GM18861 (cell line): Measurements from ENCODE around the gene ZEB2.

Experiments
- ATAC-seq: cut with Tn5 transposase; IDR thresholded peaks from one replicate; pipeline ENCODE4 v1.9.1; 2021; ENCODE audit not compliant: unreplicated experiment

The ZEB2 gene

GRCh38 chr2:144429396-144430112 lies 90.4 kb downstream of the ZEB2 start:
- ATAC-seq, result no peak

DNA sequence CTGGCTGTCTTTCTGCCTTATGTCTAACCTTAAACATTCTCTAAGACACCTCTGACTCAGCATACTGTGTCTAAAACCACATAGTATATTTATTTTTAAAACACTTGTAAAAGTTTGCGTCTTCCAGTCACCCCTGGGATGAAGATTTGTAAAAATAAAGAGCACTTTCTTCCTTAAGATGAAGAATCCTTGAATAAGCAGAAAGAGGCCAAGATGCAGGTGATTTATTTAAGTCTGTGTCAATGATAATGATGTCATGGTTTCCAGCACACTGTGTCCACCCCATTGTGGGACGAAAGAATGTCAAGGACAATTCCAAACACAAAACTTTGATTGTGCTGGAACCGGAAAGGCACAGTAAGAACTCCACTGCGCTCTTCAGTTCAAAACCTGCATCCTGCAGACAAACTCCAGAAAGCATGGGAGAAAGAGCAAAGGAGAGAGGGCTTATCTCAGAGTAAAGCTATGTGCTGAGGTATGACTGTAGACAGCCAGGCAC lies 92.9 kb downstream of the ZEB2 start:
- no peak for ATAC-seq

DNA sequence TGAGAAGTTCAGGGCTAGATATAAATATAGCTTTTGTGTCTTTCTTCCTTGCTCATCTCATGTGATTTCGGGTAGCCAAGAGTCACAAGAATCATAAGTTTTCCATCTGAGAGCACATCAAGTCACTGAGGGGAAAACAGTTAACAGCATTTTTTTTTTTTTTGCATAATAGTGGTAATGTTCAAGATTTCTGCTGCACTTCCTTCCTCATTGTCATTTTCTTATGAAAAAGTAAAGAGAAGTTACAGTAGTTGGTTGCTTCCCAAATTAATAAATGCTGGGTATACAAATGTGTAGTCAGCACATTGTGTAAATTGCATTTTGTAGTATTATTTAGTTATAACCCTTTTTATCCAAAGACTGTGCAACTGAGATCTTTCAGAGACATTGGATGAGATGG lies 93.6 kb downstream of the ZEB2 start:
- ATAC-seq, result no peak

DNA sequence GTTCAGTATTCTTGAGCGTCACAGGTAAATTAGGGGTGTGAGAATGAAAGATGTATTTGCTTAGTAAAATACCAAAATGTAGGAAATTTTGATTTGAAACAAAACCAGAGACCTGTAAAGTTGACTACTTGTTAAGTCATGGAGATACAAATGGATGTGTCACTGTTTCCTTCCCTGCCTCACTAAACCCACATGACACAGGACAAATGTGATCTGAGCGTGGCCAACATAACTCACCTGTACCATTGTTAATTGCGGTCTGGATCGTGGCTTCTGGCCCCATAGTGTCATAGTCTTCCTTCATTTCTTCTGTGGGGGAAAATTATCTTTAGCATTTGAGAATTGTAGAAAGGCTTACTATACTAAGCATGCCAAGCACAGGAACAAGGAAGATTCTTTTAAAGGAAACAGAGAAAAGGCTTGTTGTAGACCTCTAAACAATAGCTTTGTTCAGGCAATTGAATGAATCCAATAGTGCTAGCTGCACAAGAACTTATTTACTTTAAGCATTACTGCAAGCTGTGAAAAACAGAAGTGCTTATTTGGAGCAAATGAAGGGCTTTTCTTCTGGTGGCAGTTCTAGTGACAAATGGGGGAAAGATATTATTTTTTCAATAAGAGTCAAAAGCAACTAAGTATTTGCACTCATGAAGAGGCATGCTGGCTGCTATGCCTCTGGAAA lies 95.2 kb downstream of the ZEB2 start:
- no peak for ATAC-seq

GRCh38 chr2:144421606-144422510 lies 98.1 kb downstream of the ZEB2 start:
- no peak for ATAC-seq

DNA sequence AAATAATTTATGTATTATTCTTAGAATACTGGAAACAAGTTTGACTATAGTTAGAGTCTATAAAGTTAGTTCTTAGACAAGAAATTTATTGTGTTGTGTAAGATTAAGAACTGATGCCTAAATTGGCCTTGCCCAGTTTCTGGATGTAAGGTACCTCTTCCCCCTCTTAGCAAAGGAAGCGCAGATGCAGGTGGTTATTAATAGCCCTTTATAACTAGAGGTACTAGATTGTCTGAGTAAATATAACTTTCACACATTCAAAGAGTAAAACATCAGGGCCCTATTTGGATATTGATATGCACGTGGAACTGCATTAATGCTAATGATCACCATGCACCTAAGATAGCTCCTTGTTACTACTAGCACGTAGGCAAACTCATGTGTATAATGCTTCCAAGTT lies 100.7 kb downstream of the ZEB2 start:
- ATAC-seq, result no peak

- ATAC-seq, result no peak
These were observed 104.5 kb downstream of the ZEB2 start for GRCh38 chr2:144415386-144415785.

DNA sequence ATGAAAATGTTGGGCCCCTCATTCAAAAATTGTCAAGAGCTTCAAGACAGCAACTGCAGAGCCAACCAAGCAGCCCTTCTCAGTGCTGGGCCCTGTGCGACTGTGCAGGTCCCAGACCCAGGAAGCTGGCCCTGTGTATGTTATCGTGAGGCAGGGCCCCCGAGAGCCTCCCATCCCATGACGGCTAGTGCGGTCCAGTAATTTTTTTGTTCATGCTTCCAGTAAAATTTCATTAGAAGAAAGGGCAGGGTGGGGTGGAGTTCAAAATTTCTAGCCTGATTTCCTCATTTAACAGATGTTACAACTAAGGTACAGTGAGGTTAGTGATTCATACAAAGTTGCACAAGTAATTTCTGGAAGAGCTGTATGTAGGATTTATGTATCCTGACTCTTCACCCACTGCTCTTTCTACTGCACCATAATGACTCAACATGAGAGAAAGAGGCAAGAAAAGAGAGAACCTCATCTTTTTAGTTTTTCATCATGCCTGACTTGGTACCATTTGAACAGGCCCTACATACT lies 105.5 kb downstream of the ZEB2 start:
- ATAC-seq, result peak; percentile 76

GRCh38 chr2:144412709-144413108 lies 107.2 kb downstream of the ZEB2 start:
- ATAC-seq, result no peak

DNA sequence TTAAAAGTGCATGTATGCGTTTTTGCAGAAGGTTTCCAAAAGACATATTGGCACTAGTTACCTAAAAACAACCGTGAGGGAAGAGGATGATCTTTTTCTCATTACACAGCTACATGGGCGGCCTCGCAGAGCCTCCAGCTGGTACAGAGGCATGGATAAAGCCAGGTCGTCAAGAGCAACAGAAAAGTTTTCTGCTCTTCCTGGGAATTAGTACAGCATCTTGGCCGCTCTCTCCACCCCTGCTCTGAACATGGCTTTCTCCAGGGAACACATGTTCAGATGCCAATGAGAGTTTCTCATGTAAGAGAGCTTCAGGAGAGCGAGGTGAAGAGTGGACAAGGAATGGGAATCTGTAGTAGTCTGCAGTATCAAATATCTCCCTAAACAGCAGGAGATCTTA lies 108.4 kb downstream of the ZEB2 start:
- no peak for ATAC-seq

GRCh38 chr2:144409241-144409640 lies 110.7 kb downstream of the ZEB2 start:
- no peak for ATAC-seq

DNA sequence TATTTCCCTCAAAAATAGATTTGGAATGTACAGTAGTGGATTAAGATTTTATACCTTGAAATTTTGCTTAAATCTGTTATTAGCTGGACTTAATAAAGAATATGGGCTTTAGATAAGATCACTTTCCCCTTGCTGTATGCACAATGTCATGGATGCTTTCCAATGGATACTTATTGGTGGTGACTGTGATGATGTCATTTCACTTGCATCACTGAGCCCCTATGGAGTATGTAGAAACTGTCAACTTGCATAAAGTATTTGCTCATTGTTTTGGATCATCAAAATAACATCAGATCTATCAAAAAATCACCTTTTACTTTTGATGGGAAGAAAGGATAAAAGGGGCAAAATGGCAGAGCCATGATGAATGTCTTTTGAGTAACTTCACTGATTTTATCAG lies 112.7 kb downstream of the ZEB2 start:
- ATAC-seq, result no peak

DNA sequence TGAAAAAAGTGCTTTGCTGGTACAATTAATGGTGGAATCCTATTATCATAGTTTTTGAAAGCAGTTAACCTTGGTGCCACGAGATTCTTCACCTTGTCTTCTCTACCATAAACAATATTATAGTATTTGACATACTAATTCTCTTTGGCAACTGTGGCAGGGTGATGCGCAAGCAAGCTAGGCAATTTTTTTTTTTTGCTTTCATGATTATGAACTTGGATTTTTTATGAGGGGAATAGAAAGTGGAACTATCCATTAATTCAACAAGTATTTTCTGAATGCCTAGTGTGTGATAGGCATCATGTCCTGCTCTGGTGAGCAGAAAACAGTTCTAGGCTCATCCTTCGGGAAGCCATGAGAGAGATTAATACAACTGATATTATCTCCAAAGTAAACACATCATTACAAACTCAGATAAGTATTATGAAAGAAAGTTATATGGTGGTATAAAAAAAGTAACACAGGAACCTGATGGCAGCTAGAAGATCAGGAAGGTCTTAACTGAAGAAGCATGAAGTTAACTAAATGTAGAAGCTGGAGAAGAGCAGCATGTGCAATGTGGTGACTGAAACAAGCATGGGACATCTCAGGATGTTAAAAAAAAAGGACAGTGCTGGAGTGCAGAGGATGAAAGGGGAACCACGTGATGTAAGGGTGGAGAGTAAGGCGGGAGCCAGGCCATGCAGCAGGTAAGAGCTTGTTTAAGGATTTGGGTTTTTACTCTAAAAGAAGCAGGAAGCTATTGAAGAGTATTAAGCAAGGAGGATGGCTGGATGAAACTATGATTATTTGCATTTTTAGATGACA lies 113.7 kb downstream of the ZEB2 start:
- ATAC-seq, result no peak

DNA sequence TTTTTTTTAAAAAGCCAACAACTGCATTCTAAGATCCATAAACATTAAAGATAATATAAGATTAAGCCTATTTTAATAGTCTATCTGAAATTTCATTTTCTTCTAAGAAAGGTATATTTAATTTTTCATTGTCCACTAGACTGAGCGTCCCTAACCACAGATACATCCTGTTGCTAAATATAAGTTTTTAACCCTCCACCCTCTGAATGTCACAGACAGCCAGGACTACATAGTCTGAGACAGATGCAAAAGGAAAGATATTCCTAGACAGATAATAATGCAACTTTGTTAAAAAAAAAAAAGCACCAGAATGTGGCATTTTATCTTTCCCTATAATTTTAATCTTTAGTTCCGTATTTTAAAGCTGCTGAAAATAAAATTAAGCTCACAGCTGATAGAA lies 114.6 kb downstream of the ZEB2 start:
- no peak for ATAC-seq

- ATAC-seq, result no peak
These were observed 115.2 kb downstream of the ZEB2 start for GRCh38 chr2:144404586-144405314.

GRCh38 chr2:144403933-144404332 lies 116.0 kb downstream of the ZEB2 start:
- ATAC-seq, result no peak

- no peak for ATAC-seq
These were observed 117.7 kb downstream of the ZEB2 start for GRCh38 chr2:144402251-144402650.

- ATAC-seq, result no peak
These were observed 118.9 kb downstream of the ZEB2 start for GRCh38 chr2:144401036-144401435.

GRCh38 chr2:144396318-144396717 lies 123.6 kb downstream of the ZEB2 start:
- ATAC-seq, result no peak
